LNCAP (cell line): ENCODE results near the gene TTC4.

ENCODE experiments used
- CTCF ChIP-seq: fragments of 450-650 bp; IDR thresholded peaks from 2 replicates; pipeline ENCODE4 v1.5.1; 2017; ENCODE audit warnings: mild to moderate bottlenecking

Gene TTC4

GRCh38 chr1:54716299-54717047 lies 812 bp downstream of the TTC4 start:
- no peak for TF ChIP-seq CTCF

- no peak for TF ChIP-seq CTCF
Observed at GRCh38 chr1:54721719-54722118, 6.1 kb downstream of the TTC4 start.

- TF ChIP-seq CTCF: no peak
Observed at GRCh38 chr1:54723985-54724384, 8.3 kb downstream of the TTC4 start.

GRCh38 chr1:54724771-54725170 lies 9.1 kb downstream of the TTC4 start:
- TF ChIP-seq CTCF: no peak

- TF ChIP-seq CTCF: no peak
Observed at GRCh38 chr1:54728027-54728426, 12.4 kb downstream of the TTC4 start.

GRCh38 chr1:54736685-54737084 lies 21.0 kb downstream of the TTC4 start:
- no peak for TF ChIP-seq CTCF

- TF ChIP-seq CTCF: no peak
Observed at GRCh38 chr1:54738244-54738643, 22.6 kb downstream of the TTC4 start.

- TF ChIP-seq CTCF: no peak
Observed at GRCh38 chr1:54741531-54741930, 25.9 kb downstream of the TTC4 start.
